ENCODE measurements around the gene RBFOX2.
A peak's percentile ranks its signal among the peaks of the same experiment; 100 is the strongest.
"Not testable (repeated sequence)": the region's sequence is repeated elsewhere in the genome, so short reads cannot be mapped to it uniquely, and the experiment has no call there.

Gene RBFOX2

DNA sequence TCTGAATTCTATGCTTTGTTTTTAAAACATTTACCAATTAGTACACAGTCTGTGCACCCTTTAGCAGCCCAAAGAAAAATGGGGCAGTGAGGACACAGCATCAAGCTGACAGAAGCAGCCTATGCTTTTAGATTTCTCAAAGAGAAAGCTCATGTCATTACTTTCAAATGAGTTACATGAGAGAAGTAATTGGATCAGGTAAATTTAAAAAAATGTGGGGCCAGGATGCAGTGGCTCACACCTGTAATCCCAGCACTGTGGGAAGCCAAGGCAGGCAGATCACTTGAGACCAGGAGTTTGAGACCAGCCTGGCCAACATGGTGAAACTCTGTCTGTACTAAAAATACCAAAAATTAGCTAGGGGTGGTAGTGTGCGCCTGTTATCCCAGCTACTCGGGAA is 253.3 kb downstream of the RBFOX2 start:
- DNase-seq (ENCODE audit: low read depth), result no peak

DNA sequence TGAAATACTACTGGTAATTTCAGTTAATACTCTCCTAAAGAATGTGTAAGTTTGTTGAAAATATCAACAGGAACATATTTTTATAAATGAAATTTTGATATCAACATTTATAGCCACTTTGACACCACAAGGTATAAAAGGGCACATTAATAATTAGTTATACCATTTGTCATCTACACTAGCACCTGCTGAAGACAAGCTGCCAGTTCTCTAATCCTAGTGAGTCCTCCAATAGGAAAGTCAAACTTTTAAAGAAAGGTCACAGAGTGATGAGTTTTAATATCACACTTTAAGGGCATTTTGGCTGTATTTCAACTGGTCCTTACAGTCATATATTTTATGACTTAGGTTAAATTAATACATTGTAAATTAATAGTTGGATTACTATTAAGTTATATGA is 258.6 kb downstream of the RBFOX2 start:
- DNase-seq (ENCODE audit: low read depth), result no peak

DNA sequence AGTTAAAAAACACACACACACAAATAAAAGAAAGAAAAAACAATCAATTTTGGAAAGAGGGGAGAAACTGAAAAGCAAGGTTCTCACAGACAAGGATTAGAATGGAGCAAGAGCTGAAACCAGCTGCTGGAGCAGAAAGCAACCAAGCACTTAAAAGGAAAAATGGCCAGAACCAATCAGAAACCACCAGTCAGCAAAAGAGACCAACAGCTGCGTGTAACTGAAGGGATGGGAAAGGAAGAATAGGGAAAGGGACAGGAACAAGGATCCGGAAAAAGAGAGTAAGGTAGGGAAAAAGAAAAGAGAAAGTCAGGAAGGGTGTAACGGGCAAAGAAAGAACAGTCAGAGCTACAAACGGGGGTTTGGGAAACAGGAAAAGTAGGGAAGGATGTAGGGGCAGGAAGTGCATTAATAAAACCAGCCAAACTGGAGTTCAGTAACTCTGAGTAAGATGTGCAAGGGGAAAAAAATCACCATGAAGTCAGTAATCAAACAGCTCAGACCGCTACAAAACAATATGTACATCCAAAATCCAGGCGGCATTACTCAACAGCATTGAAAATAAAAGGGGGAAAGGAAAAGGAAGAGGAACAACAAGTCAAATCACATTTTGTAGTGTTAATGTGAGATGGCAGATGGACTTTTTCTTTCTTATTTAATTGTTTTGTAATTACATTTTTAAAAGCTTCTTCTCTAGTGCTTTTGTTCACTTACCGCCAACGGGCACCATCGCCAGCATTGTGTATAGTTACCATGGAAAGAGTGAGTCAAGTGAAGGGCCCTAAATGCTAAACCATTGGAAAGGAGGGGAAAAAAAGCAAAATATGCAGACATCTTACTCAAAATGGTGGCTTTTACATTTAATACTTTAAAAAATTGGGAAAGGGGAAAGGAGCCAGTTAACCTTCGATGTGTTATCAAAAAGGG is 261.7 kb downstream of the RBFOX2 start:
- DNase-seq (ENCODE audit: low read depth), result no peak

DNA sequence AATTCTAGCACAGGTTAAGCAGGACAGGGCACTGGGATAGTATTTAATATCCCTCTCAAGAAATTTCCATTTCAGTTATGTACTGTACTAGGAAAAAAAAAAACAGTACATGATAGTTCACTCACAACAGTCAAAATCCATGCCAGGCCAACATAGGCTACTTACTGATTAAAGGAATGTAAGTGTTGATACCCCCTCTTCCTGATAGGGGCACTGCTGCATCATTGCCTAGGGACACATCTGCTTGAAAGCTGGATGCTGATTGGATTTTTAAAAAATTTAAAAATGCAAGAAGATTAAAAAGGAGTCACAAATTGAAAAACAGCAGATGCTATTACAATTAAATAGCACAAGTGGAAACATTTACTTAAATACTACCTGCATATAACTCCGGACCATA is 267.6 kb downstream of the RBFOX2 start:
- peak; percentile 37 for DNase-seq (ENCODE audit: low read depth)

DNA sequence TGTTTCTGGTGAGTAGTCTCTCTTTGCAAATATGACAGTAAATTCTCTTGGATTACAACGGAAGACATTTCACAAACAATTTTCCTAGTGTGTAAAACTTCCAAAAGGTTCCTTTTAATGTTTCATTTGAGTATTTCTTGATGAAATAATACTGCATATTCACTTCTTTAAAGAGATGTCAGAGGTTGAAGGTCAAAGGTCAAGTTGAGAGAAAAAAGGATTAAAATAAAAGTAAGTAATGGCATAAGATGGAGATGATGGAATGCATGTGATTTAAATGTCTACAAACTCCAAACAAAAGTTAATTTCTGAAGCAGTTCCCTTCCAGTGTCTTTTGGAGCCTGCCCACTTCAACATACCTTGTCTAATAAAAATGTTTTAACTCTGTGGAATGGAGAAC is 270.2 kb downstream of the RBFOX2 start:
- DNase-seq (ENCODE audit: low read depth), result no peak

DNA sequence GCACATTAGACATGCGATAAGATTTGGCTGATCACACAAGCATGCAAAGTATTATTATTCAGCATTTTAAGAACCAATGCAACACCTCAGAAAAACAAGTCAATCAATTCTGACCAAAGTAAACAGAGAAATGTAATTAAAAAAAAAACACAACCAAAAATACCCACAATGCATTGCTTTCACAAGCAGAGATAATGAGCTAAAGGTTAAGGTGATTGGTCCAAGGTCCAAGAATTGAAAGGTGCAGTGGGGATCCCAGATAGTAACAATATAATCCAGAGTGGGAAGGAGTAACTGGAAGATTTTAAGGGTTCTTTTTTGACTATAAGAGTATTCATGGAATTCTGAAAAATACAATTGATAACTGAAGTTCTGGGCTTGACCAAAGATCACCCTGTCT is 271.9 kb downstream of the RBFOX2 start:
- DNase-seq (ENCODE audit: low read depth), result no peak

DNA sequence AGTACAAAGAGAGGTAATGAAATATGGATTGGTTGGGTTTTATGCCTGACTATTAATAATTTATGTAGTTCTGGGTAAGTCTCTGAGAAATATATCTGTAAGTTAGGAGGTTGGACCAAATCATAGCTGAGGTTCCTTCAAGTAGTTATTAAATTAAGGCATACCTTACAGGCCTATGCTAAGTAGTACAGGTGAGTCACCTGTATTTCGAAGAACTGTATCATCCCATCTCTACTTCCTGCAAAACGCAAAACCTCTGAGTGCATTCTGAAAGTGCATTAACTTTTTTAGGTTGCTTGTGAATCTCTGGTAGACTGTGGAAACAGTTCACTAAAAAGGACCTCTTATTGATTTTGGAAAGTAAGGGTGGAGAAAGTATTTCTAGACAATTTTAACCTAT is 273.9 kb downstream of the RBFOX2 start:
- no peak for DNase-seq (ENCODE audit: low read depth)

DNA sequence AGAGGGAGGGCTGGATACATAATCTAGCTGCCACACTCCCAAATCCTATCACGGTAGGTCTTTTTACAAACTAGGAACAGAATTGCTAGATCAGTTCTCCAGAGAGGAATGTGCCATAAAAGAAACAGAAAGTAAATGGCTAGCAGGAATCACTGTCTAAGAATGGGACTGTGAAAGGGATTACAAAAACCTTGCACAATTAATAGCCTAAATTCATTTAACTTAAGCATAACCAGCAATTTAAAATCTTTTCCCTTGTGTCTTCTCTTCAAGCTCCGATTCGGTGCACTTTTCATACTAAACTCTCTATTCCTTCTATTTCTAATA is 275.8 kb downstream of the RBFOX2 start:
- no peak for DNase-seq (ENCODE audit: low read depth)

DNA sequence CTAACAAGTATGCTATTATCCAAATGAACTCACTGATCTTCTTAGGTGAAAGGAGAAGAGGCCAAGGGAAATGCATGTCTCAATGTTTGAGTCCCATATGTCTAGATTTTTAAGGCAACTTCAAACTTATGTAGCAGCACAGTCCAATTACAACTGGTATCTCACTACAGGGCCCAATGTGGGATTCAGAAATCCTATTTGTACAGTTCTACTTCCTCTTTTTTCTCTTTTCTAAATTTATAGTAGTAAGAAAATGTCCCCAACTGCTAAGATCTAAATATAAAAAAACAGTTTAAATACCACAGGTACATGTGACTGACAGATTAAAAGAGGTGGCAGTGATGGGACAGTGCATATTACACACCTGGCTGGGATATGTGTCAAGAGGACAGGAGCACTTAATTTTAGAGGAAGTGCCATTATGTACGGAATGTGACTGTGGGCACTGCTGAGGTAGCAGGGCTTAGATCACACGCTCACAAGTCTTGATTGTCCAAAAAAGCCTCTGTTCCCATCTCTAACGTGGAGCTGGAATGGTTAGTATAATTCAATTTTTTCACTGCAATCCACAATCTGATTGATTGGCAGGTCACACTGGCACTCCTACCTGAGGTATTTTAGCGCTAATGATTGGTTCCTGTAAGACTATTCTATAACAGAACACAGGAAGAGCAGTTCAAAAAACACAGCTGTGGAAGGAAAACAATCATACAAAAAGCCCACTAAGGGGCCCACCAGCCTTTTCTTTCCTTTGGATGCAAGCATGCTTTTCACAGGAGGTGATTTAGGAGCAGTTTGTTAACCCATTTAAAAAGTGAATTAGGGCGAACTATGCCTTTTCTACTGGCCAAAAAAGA is 276.4 kb downstream of the RBFOX2 start:
- DNase-seq (ENCODE audit: low read depth), result no peak

DNA sequence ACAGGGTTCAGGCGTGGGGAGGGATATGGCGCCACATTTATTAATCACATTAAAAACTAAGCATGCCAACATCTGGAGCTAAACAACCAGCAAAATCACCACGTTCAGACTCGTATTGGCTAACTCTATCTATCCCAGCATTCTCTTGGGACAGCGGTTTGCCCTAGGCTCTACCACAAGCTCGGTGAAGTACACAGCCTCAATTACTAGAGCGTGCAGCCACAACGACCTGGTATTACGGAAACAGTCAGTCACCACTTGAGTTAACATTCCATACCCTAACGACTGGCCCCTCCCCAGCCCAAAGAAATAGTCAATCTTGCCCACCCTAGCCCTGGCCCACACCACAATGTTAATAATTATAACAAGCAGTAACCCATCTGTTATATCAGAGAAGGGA is 278.8 kb downstream of the RBFOX2 start:
- DNase-seq (ENCODE audit: low read depth), result no peak

DNA sequence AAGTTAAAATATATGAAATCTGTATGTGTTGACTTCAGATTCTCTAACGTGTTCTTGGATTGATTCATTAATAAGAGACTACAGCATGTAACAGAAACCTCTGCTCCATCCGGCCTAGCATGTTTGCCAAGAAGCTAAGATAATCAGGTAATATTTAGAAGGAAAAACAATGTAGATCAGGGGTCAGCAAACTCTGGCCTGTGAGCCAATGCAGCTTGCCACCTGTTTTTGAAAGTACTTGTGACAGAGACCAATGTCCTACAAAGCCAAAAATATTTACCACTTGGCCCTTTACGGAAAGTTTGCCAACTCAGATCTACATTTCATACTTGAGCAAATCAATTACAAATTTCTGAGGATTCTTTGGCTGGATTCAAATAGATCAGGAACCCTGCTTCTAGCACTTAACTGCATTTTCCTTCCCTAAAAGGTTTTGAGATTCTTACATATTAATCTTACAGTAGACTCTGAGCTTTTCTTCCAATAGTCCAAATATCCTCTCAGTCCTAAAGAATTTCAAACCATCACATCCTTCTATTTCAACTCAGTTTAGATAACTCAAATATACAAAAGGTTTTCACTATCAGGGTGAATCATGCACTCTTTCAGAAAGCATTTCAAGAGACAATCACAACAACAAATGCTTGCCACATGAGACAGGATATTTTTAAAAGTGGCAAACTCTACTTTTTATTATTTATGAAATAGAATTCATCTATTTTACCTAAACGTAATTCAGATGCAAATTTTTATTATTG is 281.5 kb downstream of the RBFOX2 start:
- peak; percentile 21 for DNase-seq (ENCODE audit: low read depth)

DNA sequence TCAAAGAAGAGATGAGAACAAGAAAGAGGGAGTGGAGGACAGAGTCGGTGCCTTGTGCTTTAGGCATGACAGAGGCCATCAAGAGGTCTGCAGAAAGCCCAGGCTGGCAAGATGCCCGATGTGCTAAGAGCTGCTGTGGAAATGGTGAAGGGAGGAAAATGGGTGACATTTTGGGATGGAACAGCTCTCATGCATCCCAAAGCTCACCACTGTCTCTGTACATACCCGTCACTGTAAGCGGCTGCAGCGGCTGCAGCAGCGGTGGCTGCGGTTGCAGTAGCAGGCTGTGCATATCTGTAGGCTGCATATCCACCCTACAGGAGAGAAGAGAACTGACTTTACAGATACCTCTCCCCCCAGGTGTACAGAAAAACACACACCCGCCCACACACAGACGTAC is 282.4 kb downstream of the RBFOX2 start:
- no peak for DNase-seq (ENCODE audit: low read depth)

DNA sequence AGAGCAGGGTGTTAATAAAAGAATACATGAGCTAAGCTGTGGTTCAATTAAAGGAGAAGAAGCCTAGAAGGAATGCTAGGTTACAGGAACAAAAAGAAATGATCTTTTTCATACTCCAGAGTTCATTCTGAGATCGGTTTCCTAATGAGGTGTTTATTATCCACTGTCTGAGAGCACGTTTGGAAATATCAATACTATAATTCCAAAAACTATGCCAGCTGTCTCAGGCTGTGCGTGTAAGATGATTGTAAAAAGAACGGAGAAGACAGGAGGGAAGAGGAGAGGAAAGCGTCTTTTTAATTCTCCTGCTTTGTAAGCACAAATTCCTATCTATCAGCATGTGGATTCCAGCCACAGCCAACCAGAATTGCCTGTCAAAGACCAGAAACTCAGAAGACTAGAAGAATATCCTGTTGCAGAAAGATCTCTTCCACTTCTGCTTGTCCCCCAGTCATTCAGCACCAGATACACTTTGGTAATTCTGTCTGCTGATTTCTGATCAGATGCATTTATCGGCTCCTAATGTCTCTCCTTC is 285.2 kb downstream of the RBFOX2 start:
- peak; percentile 23 for DNase-seq (ENCODE audit: low read depth)

DNA sequence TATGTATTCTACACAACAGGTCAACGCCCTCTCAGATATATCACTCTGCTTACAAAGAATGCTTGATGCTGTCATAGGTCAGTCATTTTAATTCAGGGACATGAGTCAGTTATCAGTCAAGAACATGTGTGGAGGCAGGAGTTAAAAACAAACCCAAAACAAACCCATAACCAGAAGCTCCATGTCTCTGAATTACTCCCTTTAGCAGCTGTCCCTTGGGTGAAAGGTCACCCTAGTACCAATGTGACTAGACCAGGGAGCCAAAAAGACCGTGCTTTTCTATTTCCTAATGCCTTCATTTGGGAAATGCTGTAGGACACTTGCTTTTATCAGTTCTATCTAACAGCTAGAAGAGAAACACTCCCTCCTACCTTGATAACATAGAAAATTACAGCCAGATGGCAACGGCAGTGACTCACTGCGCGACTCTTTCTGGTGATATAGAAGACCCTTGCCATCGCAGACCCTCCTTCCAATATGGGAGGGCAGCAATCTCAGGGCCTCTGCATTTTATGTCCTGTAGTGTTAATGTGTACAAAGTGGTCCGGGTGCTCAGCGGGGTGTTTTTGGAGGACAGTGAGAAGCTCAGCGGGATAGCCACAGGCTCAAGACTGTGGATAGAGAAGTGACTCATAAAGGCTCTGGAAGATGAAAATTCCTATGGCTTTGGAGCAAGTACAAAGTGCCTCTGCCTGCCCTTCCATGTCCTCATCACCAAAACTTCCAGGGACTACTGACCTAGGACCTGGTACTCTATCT is 286.1 kb downstream of the RBFOX2 start:
- DNase-seq (ENCODE audit: low read depth), result peak; percentile 88

DNA sequence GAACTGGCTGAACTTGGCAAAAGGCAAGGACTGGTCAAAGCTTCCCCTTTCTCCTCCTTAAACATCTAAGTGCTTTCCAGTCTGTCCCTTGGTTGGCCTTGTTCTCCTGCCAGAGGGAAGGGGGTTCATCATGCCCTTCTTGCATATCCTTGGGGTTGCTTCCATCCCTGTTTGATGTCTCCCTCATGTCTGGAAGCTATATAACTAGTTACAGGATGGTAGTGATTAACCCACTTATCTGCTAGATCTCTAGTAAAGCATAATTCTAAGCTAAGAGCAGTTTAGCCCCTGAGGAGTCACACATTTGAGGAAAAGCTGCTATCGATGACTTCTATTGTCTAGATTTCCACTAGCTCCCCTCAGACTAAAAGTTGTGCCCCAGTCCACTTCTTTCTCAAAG is 288.0 kb downstream of the RBFOX2 start:
- DNase-seq (ENCODE audit: low read depth), result no peak

DNA sequence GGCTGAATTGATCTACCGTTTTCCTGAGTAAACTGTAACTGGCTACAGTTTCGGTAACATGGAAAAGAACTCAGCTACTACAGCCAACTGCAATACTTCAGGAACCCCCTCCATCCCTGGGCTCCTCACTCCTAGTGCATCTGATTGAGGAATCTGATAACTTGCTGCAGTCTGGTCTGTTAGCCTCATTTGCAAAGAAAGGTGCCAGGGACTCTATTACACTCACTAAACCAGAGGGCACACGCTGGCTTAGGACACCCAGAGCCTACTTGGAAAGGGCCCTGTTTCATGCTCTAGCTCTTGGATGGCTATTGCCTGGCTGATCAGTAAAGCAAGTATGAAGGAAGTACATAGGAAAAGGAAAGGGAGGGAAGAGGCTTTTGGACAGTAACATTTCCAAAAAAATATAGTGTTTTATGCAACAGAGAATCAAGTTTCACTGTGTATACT is 288.7 kb downstream of the RBFOX2 start:
- DNase-seq (ENCODE audit: low read depth), result no peak

DNA sequence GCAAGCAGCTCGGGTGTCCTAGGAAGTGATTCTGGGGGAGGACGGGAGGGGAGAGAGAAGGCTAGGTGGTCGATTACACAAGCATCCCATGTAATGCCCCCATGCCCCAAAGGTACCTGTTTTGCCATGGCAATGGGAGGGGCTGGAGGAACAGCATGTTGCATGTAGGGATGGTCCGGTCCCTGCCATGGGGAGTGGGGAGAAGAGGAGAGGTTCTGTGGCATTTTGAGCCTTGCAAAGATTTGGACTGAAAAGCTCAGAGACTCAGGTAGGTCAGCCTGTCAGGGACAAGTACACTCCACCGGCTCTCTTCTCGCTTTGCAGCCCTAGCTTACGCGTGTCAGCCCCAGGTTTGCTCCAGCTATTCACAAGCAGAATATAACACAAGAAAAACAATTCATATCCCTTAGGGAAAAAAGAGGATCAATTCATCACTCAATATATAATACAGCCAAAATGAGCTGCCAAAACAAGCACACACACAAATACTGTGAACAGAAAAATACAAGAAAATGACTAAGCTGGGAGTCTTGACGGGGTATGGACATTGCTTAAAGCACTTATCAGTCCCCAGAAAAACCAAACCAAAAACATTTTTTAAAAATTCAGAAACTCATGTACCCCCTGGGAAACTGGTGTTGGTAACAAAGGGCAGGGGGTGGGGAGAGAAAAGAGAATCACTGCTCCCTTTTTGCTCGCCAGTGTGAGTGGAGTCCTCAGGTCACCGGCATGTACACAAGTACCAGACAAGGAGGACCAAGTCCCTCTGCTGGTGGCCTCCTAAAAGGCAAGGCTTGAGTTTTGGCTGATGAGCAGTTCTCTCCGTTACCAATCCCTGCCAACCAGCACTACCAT is 289.3 kb downstream of the RBFOX2 start:
- DNase-seq (ENCODE audit: low read depth), result peak; percentile 28

DNA sequence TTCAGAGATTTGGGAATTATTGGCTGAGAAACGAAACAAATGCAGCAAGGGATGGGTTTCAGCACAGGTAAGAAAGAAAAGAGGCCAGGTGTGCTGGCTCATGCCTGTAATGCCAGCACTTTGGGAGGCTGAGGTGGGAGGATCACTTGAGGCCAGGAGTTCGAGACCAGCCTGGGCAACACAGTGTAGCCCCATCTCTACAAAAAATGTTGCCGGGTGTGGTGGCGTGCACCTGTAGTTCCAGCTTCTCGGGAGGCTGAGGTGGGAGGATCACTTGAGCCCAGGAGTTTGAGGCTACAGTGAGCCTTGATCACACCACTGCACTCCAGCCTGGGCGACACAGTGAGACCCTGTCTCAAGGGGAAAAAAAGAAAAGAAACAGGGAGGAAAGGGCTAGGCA is 290.7 kb downstream of the RBFOX2 start:
- DNase-seq (ENCODE audit: low read depth), result not testable (repeated sequence)

DNA sequence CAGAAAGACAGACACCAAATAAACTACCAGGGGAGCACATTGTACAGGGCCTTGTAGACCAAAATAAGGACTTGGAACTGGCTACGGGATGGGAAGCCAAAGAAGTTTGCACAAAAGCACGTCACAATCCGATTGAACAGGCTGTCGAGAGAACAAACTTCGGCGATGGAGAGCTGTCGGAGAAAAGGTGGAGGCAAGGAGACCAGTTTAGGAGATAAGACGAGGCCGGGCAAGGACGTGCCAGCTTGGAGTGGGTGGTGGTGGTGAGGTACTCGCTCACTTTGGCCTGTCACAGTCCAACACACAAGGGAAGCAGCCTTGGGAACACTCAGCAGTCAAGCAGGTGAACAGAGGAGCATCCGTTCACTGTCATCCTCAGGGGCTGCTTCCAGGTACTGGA is 291.9 kb downstream of the RBFOX2 start:
- no peak for DNase-seq (ENCODE audit: low read depth)

DNA sequence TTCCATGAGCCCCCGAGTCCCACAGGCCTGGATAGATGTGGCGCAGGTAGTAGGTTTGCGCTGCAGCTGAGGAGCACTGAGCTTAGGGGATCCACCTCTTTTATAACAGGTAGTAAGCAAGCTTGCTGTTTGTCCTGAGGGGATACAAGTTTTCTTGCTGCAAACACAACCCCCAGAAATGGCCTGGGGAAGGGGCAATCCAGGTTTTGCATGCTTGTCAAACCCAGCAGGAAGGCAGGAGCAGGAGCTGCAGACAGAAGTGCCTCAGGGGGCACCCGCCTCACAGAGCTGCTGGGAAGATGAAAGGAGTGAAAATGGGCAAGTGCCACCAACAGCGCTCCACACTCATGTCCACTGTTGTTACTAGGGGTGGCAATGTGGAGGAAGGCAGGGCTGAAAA is 292.5 kb downstream of the RBFOX2 start:
- DNase-seq (ENCODE audit: low read depth), result no peak
